IMR-90 (cell line): ENCODE data around the gene ACADS. TPM values are rescaled to one million over a fixed set of nuclear protein-coding genes. Genes with fewer than 3 reads are reported as not detected.
A peak's percentile ranks its signal among the peaks of the same experiment; 100 is the strongest.

Experiments
- ATAC-seq: fragments of 200-7000 bp; cut with Tn5 transposase; 2 replicates; pipeline ENCODE4 v1.9.1; 2020; ENCODE audit warnings: low read depth, mild to moderate bottlenecking, moderate library complexity
- BruUV-seq: library from RNA; stranded (reverse); fragments of 400-500 nt; replicated peaks from 2 replicates; lab custom pipeline; 2021; lab: Mats Ljungman, UMichigan
- CTCF ChIA-PET: fragments of 300-600 bp; formaldehyde crosslinking; extraction: SDS; loops from one replicate; lab custom pipeline; 2021; ENCODE audit warnings: antibody characterized with exemption; lab: Yijun Ruan, JAX
- POLR2A ChIA-PET: fragments of 300-600 bp; sonication (Branson Sonifier 250); formaldehyde crosslinking; loops from one replicate; lab custom pipeline; 2022; ENCODE audit warnings: antibody characterized with exemption; ENCODE audit not compliant: unreplicated experiment; lab: Charles Lee
- DNase-seq: peaks from one replicate; pipeline ENCODE4 v3.0.0; 2013
- H2AFZ ChIP-seq: replicated peaks from 2 replicates; pipeline ENCODE3; 2013; ENCODE audit warnings: low read length, mild to moderate bottlenecking; ENCODE audit not compliant: poor library complexity
- H2AK5ac ChIP-seq: 2 replicates; pipeline ENCODE4 v1.6.1; 2013; ENCODE audit warnings: low read depth, low read length, inconsistent platforms
- H2AK9ac ChIP-seq: replicated peaks from 2 replicates; pipeline ENCODE3; 2013; ENCODE audit warnings: mild to moderate bottlenecking, low read depth, low read length, moderate library complexity; ENCODE audit not compliant: poor library complexity
- H2BK120ac ChIP-seq: 2 replicates; pipeline ENCODE4 v1.6.1; 2013; ENCODE audit warnings: low read depth, low read length, inconsistent platforms
- H2BK15ac ChIP-seq: 3 replicates; pipeline ENCODE4 v1.6.1; 2013; ENCODE audit warnings: low read depth, low read length, inconsistent platforms
- H2BK20ac ChIP-seq: 2 replicates; pipeline ENCODE4 v1.6.1; 2013; ENCODE audit warnings: low read depth, mild to moderate bottlenecking, inconsistent platforms, low read length, moderate library complexity
- H2BK5ac ChIP-seq: 2 replicates; pipeline ENCODE4 v1.6.1; 2013; ENCODE audit warnings: mild to moderate bottlenecking, low read depth, low read length, inconsistent platforms; ENCODE audit not compliant: poor library complexity, severe bottlenecking
- H3K14ac ChIP-seq: replicated peaks from 2 replicates; pipeline ENCODE4 v1.6.1; 2013; ENCODE audit warnings: low read depth, low read length, inconsistent platforms
- H3K18ac ChIP-seq: 2 replicates; pipeline ENCODE4 v1.6.1; 2013; ENCODE audit warnings: low read depth, low read length, control low read depth
- H3K23ac ChIP-seq: 2 replicates; pipeline ENCODE4 v1.6.1; 2013; ENCODE audit warnings: low read depth, low read length, inconsistent platforms
- H3K27ac ChIP-seq: 2 replicates; pipeline ENCODE4 v1.5.1; 2013; ENCODE audit warnings: mild to moderate bottlenecking, control low read depth, low read length; ENCODE audit not compliant: insufficient read depth
- H3K27me3 ChIP-seq: 2 replicates; pipeline ENCODE4 v1.6.1; 2013; ENCODE audit warnings: low read length; ENCODE audit not compliant: control insufficient read depth, insufficient read depth
- H3K36me3 ChIP-seq: 2 replicates; pipeline ENCODE4 v1.6.1; 2013; ENCODE audit warnings: low read length, mixed read lengths; ENCODE audit not compliant: control insufficient read depth, insufficient read depth
- H3K4ac ChIP-seq: 2 replicates; pipeline ENCODE4 v1.6.1; 2013; ENCODE audit warnings: low read depth, low read length, inconsistent platforms
- H3K4me1 ChIP-seq: 2 replicates; pipeline ENCODE4 v1.6.1; 2013; ENCODE audit warnings: low read length, mixed read lengths; ENCODE audit not compliant: control insufficient read depth, insufficient read depth
- H3K4me2 ChIP-seq: 2 replicates; pipeline ENCODE4 v1.6.1; 2013; ENCODE audit warnings: low read depth, mild to moderate bottlenecking, control low read depth, low read length, moderate library complexity
- H3K4me3 ChIP-seq: 2 replicates; pipeline ENCODE4 v1.5.1; 2013; ENCODE audit warnings: low read depth, mild to moderate bottlenecking, control low read depth, low read length, moderate library complexity; ENCODE audit not compliant: insufficient read depth
- H3K56ac ChIP-seq: 2 replicates; pipeline ENCODE4 v1.6.1; 2013; ENCODE audit warnings: low read length, inconsistent platforms; ENCODE audit not compliant: insufficient read depth; ENCODE audit errors: extremely low read depth
- H3K79me1 ChIP-seq, 2 experiments: 2 replicates each; pipeline ENCODE4 v1.6.1; 2013; ENCODE audit warnings: low read length in 2 of 2, inconsistent platforms in 1 of 2, low read depth in 1 of 2
- H3K9ac ChIP-seq: 2 replicates; pipeline ENCODE4 v1.6.1; 2013; ENCODE audit warnings: low read depth, low read length, control low read depth
- H3K9me1 ChIP-seq: 2 replicates; pipeline ENCODE4 v1.6.1; 2013; ENCODE audit warnings: low read length, inconsistent platforms; ENCODE audit not compliant: insufficient read depth
- H3K9me3 ChIP-seq: 2 replicates; pipeline ENCODE4 v1.6.1; 2013; ENCODE audit warnings: low read length; ENCODE audit not compliant: control insufficient read depth, insufficient read depth
- H4K20me1 ChIP-seq: 2 replicates; pipeline ENCODE4 v1.6.1; 2013; ENCODE audit warnings: low read length, inconsistent platforms; ENCODE audit not compliant: insufficient read depth
- H4K5ac ChIP-seq: 2 replicates; pipeline ENCODE4 v1.6.1; 2013; ENCODE audit warnings: mild to moderate bottlenecking, low read depth, low read length, control low read depth
- H4K8ac ChIP-seq, 2 experiments: 2 replicates each; pipeline ENCODE4 v1.6.1; 2013; ENCODE audit warnings: low read depth in 2 of 2, low read length in 2 of 2, control low read depth in 1 of 2, inconsistent platforms in 1 of 2
- H4K91ac ChIP-seq: 2 replicates; pipeline ENCODE4 v1.6.1; 2013; ENCODE audit warnings: low read depth, low read length, inconsistent platforms; ENCODE audit not compliant: insufficient read depth
- BHLHE40 ChIP-seq: fragments of 150-350 bp; IDR thresholded peaks from 2 replicates; pipeline ENCODE4 v1.6.1; 2016; ENCODE audit warnings: mild to moderate bottlenecking, low read depth, low read length
- CEBPB ChIP-seq: IDR thresholded peaks from 2 replicates; pipeline ENCODE4 v1.6.1; 2012; ENCODE audit warnings: low read depth, low read length, improper control_type of control experiment
- FOS ChIP-seq: fragments of 150-350 bp; IDR thresholded peaks from 2 replicates; pipeline ENCODE4 v1.6.1; 2016; ENCODE audit warnings: low read depth, low read length
- MAFK ChIP-seq: IDR thresholded peaks from 2 replicates; pipeline ENCODE4 v1.6.1; 2012; ENCODE audit warnings: low read depth, low read length, improper control_type of control experiment
- MAZ ChIP-seq: IDR thresholded peaks from 2 replicates; pipeline ENCODE4 v1.6.1; 2012; ENCODE audit warnings: low read depth, mild to moderate bottlenecking, low read length, improper control_type of control experiment, moderate library complexity, borderline replicate concordance
- MXI1 ChIP-seq: IDR thresholded peaks from 2 replicates; pipeline ENCODE4 v1.6.1; 2012; ENCODE audit warnings: low read depth, mild to moderate bottlenecking, low read length, moderate library complexity, borderline replicate concordance
- RAD21 ChIP-seq: IDR thresholded peaks from 2 replicates; pipeline ENCODE4 v1.6.1; 2012; ENCODE audit warnings: low read length, improper control_type of control experiment
- RCOR1 ChIP-seq: IDR thresholded peaks from 2 replicates; pipeline ENCODE4 v1.6.1; 2012; ENCODE audit warnings: mild to moderate bottlenecking, low read length, improper control_type of control experiment; ENCODE audit not compliant: insufficient replicate concordance
- RFX5 ChIP-seq: IDR thresholded peaks from 2 replicates; pipeline ENCODE4 v1.8.0; 2012; ENCODE audit warnings: low read depth, mild to moderate bottlenecking, low read length, moderate library complexity
- WGBS, 2 experiments: methylation state at CpG; one replicate each; pipeline versions ENCODE4 v1.1.5 to v1.1.7; 2013; ENCODE audit warnings: missing lambda C conversion rate in 2 of 2; ENCODE audit not compliant: insufficient read length in 1 of 2; ENCODE audit errors: extremely low coverage in 2 of 2; 5-methylcytosine and 5-hydroxymethylcytosine counted together
- dilution Hi-C: fragments of 300-500 bp; cut with HindIII; formaldehyde crosslinking; loops from one replicate; pipeline ENCODE4 v1.14.3; 2018; ENCODE audit warnings: low sequenced_read_pairs; ENCODE audit not compliant: unreplicated experiment
- in situ Hi-C: fragments of 300-500 bp; cut with MboI; formaldehyde crosslinking; loops from 3 replicates; pipeline ENCODE4 v1.14.3; 2019; ENCODE audit warnings: low sequenced_read_pairs, inconsistent platforms, mixed read lengths
- intact Hi-C: fragments of 100-400 bp; cut with micrococcal nuclease; formaldehyde crosslinking; loops from 2 replicates; pipeline ENCODE4 v1.10.0; 2022
- polyA plus RNA-seq, 3 experiments: library from polyadenylated mRNA; depleted of rRNA; stranded (reverse); fragments of >200 nt; gene quantifications; 2 replicates each; pipeline ENCODE4 v1.2.3, GENCODE V29; 2012; ENCODE audit warnings: low replicate concordance in 1 of 3
- total RNA-seq: library from RNA; depleted of rRNA; stranded (reverse); fragments of >200 nt; gene quantifications from 2 replicates; pipeline ENCODE4 v1.2.3, GENCODE V29; 2012
- TF ChIP-seq, protein P1 (sequence below): conservative IDR thresholded peaks from 2 replicates; pipeline ENCODE4 v1.5.1; 2012; ENCODE audit warnings: mild to moderate bottlenecking, low read depth, low read length, improper control_type of control experiment

The ACADS gene
- total and polyA plus RNA-seq, 2 of the 4 experiments (the other 2 are of a cell fraction), result 2.9 to 5.5 TPM

- Histone ChIP-seq H2AK5ac (no peak overlapping the region; the same call in 1 of the 2 replicates), H2BK120ac (no peak overlapping the region), H4K20me1 (peaks cover 5% of the 10 kb centered on the region; the same call in 1 of the 2 replicates), H3K79me1 (peaks cover 25 to 37% of the 10 kb centered on the region in 2 experiments), H3K4ac (peak overlapping the region; percentile 51), H2AK9ac (peak overlapping the region; percentile 96), H3K36me3 (peaks cover 13% of the 10 kb centered on the region), H3K9me1 (peaks cover 10% of the 10 kb centered on the region), H2BK5ac (no peak overlapping the region), H3K9ac (peak overlapping the region; percentile 76; the same call in 1 of the 2 replicates), H4K5ac (no peak overlapping the region), H2AFZ (peak overlapping the region; percentile 60), H3K23ac (peak overlapping the region; percentile 99), H3K56ac (no peak overlapping the region), H2BK15ac (no peak overlapping the region), H3K4me1 (peaks cover 3% of the 10 kb centered on the region), H3K4me3 (peak overlapping the region; percentile 93), H3K18ac (no peak overlapping the region), H2BK20ac (no peak overlapping the region), H3K14ac (peak overlapping the region; percentile 77), H3K27me3 (no peaks in the 10 kb centered on the region), H3K27ac (no peak overlapping the region), H3K4me2 (peak overlapping the region; percentile 88), H4K8ac (peak overlapping the region in 1 of 2 experiments; percentile 26; a peak in 1 of 4 replicates), H4K91ac (no peak overlapping the region), H3K9me3 (no peaks in the 10 kb centered on the region)
- intact Hi-C loops (loop anchor here (2.0 to 5.0 kb wide), 3 partner anchors 23 to 384 kb away; partner anchors contain the start of gene PLA2G1B), in situ Hi-C loops (loop anchor here (5.0 kb wide), 1 partner anchor 129 kb away; the partner anchor contains the start of gene POP5), dilution Hi-C loops (no loop called here)
- ATAC-seq (no peak), DNase-seq (no peak)
- ChIA-PET CTCF (interaction anchor here (1.4 to 2.4 kb wide), 2 partner anchors 62 to 64 kb away, joined by 4 to 10 read pairs; no protein-coding TSS in a partner anchor), POLR2A (no interaction called here)
- TF ChIP-seq BHLHE40, result no peak
- TF ChIP-seq, protein P1, sequence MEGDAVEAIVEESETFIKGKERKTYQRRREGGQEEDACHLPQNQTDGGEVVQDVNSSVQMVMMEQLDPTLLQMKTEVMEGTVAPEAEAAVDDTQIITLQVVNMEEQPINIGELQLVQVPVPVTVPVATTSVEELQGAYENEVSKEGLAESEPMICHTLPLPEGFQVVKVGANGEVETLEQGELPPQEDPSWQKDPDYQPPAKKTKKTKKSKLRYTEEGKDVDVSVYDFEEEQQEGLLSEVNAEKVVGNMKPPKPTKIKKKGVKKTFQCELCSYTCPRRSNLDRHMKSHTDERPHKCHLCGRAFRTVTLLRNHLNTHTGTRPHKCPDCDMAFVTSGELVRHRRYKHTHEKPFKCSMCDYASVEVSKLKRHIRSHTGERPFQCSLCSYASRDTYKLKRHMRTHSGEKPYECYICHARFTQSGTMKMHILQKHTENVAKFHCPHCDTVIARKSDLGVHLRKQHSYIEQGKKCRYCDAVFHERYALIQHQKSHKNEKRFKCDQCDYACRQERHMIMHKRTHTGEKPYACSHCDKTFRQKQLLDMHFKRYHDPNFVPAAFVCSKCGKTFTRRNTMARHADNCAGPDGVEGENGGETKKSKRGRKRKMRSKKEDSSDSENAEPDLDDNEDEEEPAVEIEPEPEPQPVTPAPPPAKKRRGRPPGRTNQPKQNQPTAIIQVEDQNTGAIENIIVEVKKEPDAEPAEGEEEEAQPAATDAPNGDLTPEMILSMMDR, result no peak
- TF ChIP-seq RCOR1, result no peak
- no peak for TF ChIP-seq MAZ
- TF ChIP-seq CEBPB, result no peak
- no peak for TF ChIP-seq MAFK
- no peak for TF ChIP-seq FOS
- TF ChIP-seq RAD21, result no peak
- TF ChIP-seq RFX5, result no peak
- no peak for TF ChIP-seq MXI1
- 13% methylated on average over 2 of the region's 6 CpGs; no CpG with 5 or more reads in 1 of the 2 experiments for WGBS, 2 experiments
- BruUV-seq, result no TSS peak
Observed at GRCh38 chr12:120711411-120711810, 14.2 kb upstream of the ACADS start.
